ENCODE data around the gene CCM2L. TPM values are rescaled to one million over a fixed set of nuclear protein-coding genes. Genes with fewer than 3 reads are reported as not detected.
"Not testable (repeated sequence)": the region's sequence is repeated elsewhere in the genome, so short reads cannot be mapped to it uniquely, and the experiment has no call there.

CCM2L gene
- total RNA-seq, 1 donor from 2014 or later = not detected

GRCh38 chr20:32028647-32029372 lies 18.6 kb downstream of the CCM2L start:
- no peak for TF ChIP-seq CTCF (IDR thresholded peaks at IDR 0.05)
- Mint-ChIP-seq H3K36me3 (ENCODE audit: unreplicated experiment) (no peaks in the 10 kb centered on the region), H3K9me3 (ENCODE audit: unreplicated experiment) (no peaks in the 10 kb centered on the region), H3K4me3 (ENCODE audit: unreplicated experiment) (no peak overlapping the region), H3K4me1 (ENCODE audit: unreplicated experiment) (no peaks in the 10 kb centered on the region), H3K27ac (ENCODE audit: unreplicated experiment) (no peak overlapping the region), H3K27me3 (ENCODE audit: unreplicated experiment) (peaks cover 62% of the 10 kb centered on the region)
- no peak for DNase-seq (ENCODE audit: extremely low spot score, unreplicated experiment)

- H3K27me3 Mint-ChIP-seq (ENCODE audit: unreplicated experiment) = peaks cover 57% of the 10 kb centered on the region
Observed at GRCh38 chr20:32029561-32029960, 19.3 kb downstream of the CCM2L start.

GRCh38 chr20:32031007-32031958 lies 21.0 kb downstream of the CCM2L start:
- peak overlapping the region; percentile 6 for H3K4me3 Mint-ChIP-seq (ENCODE audit: unreplicated experiment)
- H3K27ac Mint-ChIP-seq (ENCODE audit: unreplicated experiment) = no peak overlapping the region
- peaks cover 62% of the 10 kb centered on the region for H3K27me3 Mint-ChIP-seq (ENCODE audit: unreplicated experiment)

More at GRCh38 chr20:32029561-32029960, 19.3 kb downstream of the CCM2L start:
- Mint-ChIP-seq H3K4me1 (ENCODE audit: unreplicated experiment) (no peaks in the 10 kb centered on the region), H3K4me3 (ENCODE audit: unreplicated experiment) (no peak overlapping the region), H3K36me3 (ENCODE audit: unreplicated experiment) (no peaks in the 10 kb centered on the region), H3K9me3 (ENCODE audit: unreplicated experiment) (no peaks in the 10 kb centered on the region), H3K27ac (ENCODE audit: unreplicated experiment) (no peak overlapping the region)
- TF ChIP-seq CTCF (IDR thresholded peaks at IDR 0.05) = no peak
- DNase-seq (ENCODE audit: extremely low spot score, unreplicated experiment) = no peak

GRCh38 chr20:32033316-32033715 lies 23.1 kb downstream of the CCM2L start:
- Mint-ChIP-seq H3K36me3 (ENCODE audit: unreplicated experiment) (no peaks in the 10 kb centered on the region), H3K27ac (ENCODE audit: unreplicated experiment) (no peak overlapping the region), H3K27me3 (ENCODE audit: unreplicated experiment) (peaks cover 69% of the 10 kb centered on the region), H3K4me1 (ENCODE audit: unreplicated experiment) (peaks cover 9% of the 10 kb centered on the region), H3K4me3 (ENCODE audit: unreplicated experiment) (no peak overlapping the region), H3K9me3 (ENCODE audit: unreplicated experiment) (no peaks in the 10 kb centered on the region)
- no peak for DNase-seq (ENCODE audit: extremely low spot score, unreplicated experiment)
- no peak for TF ChIP-seq CTCF (IDR thresholded peaks at IDR 0.05)

More at GRCh38 chr20:32031007-32031958, 21.0 kb downstream of the CCM2L start:
- TF ChIP-seq CTCF (IDR thresholded peaks at IDR 0.05) = peak; percentile 97
- peaks cover 3% of the 10 kb centered on the region for H3K4me1 Mint-ChIP-seq (ENCODE audit: unreplicated experiment)
- no peaks in the 10 kb centered on the region for H3K9me3 Mint-ChIP-seq (ENCODE audit: unreplicated experiment)
- H3K36me3 Mint-ChIP-seq (ENCODE audit: unreplicated experiment) = no peaks in the 10 kb centered on the region
- peak; percentile 91 for DNase-seq (ENCODE audit: extremely low spot score, unreplicated experiment)

- H3K9me3 Mint-ChIP-seq (ENCODE audit: unreplicated experiment); H3K4me3 Mint-ChIP-seq (ENCODE audit: unreplicated experiment); H3K36me3 Mint-ChIP-seq (ENCODE audit: unreplicated experiment); DNase-seq (ENCODE audit: extremely low spot score, unreplicated experiment); H3K4me1 Mint-ChIP-seq (ENCODE audit: unreplicated experiment); H3K27ac Mint-ChIP-seq (ENCODE audit: unreplicated experiment): not testable (repeated sequence)
- H3K27me3 Mint-ChIP-seq (ENCODE audit: unreplicated experiment) = peaks cover 65% of the 10 kb centered on the region
Observed at GRCh38 chr20:32033721-32034120, 23.5 kb downstream of the CCM2L start.
